HG02870 (cell line): ENCODE data around the gene OR2AE1.

ENCODE experiments used
- ATAC-seq: cut with Tn5 transposase; IDR thresholded peaks from one replicate; pipeline ENCODE4 v1.9.1; 2021; ENCODE audit warnings: mild to moderate bottlenecking, moderate library complexity; ENCODE audit not compliant: unreplicated experiment

OR2AE1 gene

DNA sequence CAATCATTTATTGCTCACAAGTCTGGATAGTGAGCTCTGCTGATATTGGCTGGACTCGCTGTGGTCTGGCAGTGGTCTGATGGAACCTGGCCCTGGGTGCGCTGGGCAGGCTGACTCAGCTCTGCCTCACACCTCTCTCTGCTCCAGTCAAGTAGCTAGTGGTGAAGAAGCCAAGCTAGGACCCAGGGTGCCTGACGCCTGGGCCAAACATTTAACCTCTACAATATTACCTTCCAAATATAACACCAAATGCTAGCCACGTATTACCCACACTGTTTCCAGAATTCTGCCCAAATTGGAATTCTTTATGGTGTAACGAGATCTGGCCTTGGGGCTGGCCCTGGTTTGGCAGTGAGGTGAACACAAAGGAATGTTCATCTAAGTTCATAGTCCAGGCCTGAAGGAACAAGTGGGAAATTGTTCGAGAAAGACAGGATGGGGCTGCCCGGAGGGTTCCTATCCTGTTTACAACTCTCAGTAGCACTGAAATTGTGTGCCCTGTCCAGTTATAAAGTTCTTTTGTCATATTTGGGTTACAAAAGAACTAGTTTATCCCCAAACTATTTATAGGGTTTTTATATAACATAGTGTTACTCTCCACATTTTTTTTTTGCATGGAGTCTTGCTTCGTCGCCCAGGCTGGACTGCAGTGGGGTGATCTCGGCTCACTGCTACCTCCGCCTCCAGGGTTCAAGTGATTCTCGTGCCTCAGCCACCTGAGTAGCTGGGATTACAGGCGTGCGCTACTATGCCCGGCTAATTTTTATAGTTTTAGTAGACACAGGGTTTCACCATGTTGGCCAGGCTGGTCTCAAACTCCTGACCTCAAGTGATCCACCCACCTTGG, 16.3 kb downstream of the OR2AE1 start:
- no peak for ATAC-seq

DNA sequence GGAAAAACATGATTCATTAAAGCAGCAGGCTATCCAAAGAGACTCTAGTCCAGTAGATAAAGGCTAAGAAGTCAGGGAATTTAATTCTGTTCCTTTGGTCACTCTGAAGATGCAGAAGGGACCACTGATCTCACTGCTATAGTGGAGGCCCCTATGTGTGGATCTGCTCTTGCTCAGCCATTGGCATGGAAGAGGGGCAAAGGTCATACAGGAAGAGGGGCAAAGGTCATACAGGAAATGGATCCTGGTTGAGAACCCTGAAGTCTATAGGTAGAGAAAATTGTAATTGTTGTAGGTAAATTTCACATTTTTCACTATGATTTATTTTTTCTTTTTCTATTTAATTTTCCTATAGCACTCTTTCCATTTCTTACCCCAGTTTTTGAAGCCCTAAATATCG, 21.6 kb downstream of the OR2AE1 start:
- ATAC-seq, result no peak

GRCh38 chr7:99848420-99849216, 28.2 kb downstream of the OR2AE1 start:
- ATAC-seq, result no peak

- no peak for ATAC-seq
Observed at GRCh38 chr7:99844328-99844727, 32.5 kb downstream of the OR2AE1 start.

DNA sequence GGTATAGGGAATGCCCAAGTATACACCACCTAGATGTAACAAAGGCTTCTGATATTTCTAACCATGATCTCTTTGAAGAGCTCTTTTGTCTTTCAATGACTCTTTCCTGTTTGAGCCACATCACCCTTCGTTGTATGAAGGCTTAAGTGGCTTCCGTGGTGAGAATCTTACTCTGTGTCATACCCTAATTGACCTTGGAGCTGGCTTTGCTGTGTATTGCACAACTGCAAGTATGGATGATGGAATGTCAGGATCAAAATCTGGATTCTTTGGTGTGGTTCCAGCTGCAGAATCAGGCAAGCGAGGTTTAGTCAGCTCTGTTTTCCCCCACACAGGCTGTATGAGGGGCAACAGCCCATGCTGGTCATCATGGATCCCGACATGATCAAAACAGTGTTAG, 33.0 kb downstream of the OR2AE1 start:
- ATAC-seq, result no peak

- ATAC-seq, result no peak
Observed at GRCh38 chr7:99842926-99843325, 33.9 kb downstream of the OR2AE1 start.

GRCh38 chr7:99840136-99840869, 36.5 kb downstream of the OR2AE1 start:
- no peak for ATAC-seq

DNA sequence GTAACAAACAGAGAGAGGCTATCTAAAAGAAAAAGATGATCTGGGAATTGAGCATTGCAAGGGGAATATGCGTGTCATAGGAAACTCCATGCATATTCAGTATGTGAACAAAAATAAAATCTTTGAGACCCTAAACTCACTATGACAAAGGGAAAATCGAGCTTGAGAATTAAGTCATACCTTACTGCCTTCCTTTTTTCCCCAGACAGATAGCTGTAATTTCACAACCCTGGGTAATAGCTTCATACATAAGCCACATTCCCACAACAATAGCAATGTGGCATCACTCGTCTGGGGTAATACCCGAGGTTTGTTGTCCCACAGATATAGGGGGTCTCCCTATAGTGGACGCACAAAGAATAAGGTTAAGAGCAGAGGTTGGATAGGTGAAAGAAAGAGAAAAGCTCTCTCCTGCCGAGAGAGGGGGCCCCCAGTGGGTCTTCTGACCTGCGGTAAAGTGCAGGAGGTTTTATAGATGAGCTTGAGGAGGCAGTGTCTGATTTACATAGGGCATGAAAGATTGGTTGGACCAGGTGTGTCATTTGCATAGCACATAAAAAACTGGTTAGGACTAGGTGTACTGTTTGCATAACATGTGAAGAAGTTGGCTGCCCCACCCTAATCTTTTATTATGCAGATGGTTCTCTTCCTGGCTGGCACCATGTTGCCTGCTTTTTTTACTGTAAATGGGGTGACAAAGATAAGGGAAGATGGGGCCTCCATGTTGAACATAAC, 37.4 kb downstream of the OR2AE1 start:
- no peak for ATAC-seq

DNA sequence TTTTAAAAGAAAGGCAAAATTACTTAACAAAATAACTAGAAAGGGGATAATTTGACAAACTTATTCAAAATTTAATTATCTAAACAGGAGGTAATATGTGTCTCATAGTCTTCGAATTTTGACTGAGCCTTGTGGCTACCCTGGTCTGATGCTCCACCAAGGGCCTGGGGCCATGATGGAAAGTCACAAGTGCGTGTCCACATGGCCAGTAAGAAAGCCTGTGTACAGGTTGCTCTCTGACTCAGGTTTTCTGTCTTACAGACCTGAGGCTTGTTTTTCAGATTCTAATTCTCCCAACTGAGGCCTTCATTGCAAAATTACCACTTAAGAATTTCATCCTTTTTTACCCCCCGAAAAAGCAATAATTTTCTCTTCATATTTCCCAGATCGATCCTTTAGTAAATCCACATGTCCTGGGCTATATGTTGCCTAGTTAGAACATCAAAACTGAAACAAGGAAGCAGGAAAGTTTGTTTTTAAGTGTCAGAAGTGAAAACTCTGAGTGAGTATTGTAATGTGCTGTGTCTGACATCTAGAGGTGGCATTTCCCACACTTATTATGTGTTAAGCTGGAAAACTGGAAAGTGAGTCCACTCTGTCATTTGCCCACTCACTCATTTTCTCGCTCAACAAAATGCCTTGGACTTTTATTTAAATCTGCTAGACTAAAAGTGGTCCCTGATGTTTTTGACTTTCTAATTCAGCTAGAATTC, 39.0 kb downstream of the OR2AE1 start:
- no peak for ATAC-seq

- ATAC-seq, result no peak
Observed at GRCh38 chr7:99835189-99835588, 41.6 kb downstream of the OR2AE1 start.

DNA sequence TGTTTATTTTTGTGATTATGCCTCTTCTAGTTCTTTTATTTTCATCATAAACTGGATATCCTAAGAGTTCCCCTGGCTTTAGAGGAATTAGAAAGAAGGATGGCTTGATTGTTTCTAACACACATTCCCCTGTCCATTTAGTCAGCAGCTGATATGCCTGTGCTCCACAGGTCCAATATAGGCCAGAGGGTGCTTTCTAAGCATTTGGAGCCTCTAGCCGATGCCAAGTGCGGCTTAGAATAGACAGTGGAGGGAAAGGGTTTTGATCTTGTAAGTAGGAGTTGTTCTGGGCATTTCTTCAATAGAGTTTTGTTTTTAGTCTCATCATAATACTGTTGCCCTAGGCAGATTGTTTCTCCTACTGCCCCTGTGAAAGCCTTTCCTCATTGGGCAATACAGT, 42.5 kb downstream of the OR2AE1 start:
- ATAC-seq, result no peak

GRCh38 chr7:99833289-99833877, 43.5 kb downstream of the OR2AE1 start:
- ATAC-seq, result no peak

DNA sequence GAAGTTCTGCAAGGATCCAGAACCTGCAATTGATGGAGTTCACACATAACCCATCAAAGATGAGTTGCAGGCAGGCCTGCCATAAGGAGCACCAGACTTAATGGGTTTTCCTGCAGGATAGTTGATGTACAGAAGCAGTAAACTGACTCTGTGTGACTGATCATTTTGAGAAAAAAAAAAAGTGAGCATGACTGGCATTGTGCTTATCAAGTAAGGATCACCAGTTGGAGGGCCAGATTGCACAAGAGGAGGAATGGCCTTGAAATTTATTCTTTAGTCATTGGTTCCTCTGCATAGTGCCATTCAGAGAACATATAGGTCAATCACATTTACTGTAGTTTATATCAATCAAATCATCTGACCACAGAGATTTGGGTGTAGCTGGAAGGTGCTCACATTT, 45.2 kb downstream of the OR2AE1 start:
- ATAC-seq, result no peak

DNA sequence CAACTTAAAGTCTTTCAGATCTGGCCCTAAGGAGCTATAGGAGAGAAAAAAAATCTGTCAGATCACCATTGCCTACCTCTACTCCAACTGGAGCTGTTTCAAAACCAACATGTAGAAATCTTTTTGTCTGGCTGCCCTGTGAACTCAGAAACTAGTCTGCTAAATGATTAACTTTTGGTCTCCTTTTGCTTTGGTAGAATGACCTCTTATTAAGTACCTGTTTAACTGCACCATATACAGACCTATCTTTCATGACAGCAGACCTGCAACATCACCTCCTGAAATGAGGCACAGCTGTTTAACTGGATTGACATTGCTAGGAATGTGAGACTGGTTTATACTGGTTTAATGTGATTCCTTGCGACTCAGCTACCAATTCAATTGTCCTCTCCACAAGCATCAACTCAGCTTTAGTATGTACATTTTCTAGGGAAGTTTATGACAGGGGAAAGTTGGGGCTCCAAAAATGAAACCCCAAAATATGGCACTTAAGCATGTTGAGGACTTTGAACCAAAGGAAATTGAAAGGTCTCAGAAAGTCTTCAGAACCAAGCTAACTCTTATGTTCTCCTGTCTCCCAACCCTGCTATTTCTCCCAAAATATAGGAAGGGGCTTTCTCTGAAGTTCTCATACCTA, 47.2 kb downstream of the OR2AE1 start:
- ATAC-seq, result no peak

DNA sequence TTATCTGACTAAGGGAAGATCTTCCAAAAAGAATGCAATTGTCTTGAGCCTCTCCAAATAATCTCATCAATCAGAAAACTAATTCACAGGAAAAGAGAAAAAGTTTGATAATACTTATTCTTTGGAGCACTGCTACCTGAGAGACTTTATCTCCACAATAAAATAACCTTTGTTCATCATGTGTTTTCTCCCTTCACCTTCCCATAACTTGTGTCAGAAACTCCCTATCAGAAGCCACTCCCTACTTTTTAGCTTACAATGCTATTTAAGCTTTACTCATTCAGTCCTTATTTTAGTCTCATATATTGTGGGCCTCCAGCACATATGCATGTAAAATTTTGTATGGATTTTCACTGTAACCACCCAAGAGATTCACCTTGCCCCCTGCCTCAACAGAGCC, 48.0 kb downstream of the OR2AE1 start:
- no peak for ATAC-seq

DNA sequence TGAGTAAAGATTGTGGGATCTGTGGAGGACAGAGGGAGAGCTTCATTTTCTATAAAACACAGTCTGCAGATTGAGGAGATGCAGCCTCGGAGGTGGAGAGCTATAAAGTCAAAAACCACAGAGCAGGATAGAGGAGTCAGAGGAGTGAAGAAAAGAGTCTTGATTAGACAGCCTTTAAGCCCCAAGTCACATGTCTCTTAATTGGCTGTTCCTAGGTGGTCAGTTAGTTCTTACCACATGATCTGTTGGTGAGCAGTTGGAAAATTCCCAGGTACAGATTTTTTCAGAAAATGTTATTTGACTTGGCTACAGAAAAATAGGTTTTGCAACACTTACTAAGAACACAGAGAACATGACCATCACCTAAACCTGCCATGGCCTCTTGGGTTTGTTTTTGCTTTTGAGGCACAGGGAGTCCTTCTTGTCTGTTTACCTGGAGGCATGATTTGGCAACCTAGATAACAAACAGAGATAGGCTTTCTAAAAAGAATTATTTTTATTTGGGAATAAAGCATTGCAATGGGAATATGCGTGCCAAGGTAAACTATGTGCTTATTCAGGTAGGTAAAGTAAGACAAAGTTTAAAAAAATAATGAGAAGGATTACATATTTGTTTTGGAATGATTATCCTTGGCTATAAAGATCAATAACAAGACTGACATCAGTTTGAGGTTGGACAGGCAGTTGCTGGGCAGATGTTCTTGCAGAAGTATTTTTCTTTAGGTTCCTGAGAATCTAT, 49.6 kb downstream of the OR2AE1 start:
- no peak for ATAC-seq
